Loucy (cell line): ENCODE results near the gene FAM217B.

Experiments used
- CTCF ChIP-seq: fragments of 200-600 bp; sonication (generic); conservative IDR thresholded peaks from 2 replicates; pipeline ENCODE4 v1.5.1; 2014; ENCODE audit warnings: mild to moderate bottlenecking, antibody characterized with exemption, low read length
- EZH2phosphoT487 ChIP-seq: fragments of 200-600 bp; IDR thresholded peaks from 2 replicates; pipeline ENCODE4 v1.6.1; 2018; ENCODE audit warnings: antibody characterized with exemption, mild to moderate bottlenecking, moderate library complexity, borderline replicate concordance

- TF ChIP-seq CTCF (no peak), EZH2phosphoT487 (no peak)
Observed at GRCh38 chr20:59958123-59958522, 17.9 kb downstream of the FAM217B start, which contains the start of gene CDH26.
